Erythroblast (primary cell): ENCODE results near the gene MYO3A.

Experiments
- GATA1 ChIP-seq: IDR thresholded peaks from 2 replicates; pipeline ENCODE4 v1.6.1; 2011; ENCODE audit warnings: low read depth, mild to moderate bottlenecking, control low read depth, low read length, moderate library complexity
- POLR2A ChIP-seq: IDR thresholded peaks from 2 replicates; pipeline ENCODE4 v1.6.1; 2011; ENCODE audit warnings: mild to moderate bottlenecking, low read length

GRCh38 chr10:25974897-25975459, 40.9 kb downstream of the MYO3A start:
- TF ChIP-seq POLR2A (no peak), GATA1 (no peak)
